ENCODE measurements around the gene MAP3K6. TPM values are rescaled to one million over a fixed set of nuclear protein-coding genes. Genes with fewer than 3 reads are reported as not detected.
A peak's percentile ranks its signal among the peaks of the same experiment; 100 is the strongest.

Gene MAP3K6
- total RNA-seq, 4 donors from 2014 or later, result 72.3 to 121 (median 76.9) TPM

DNA sequence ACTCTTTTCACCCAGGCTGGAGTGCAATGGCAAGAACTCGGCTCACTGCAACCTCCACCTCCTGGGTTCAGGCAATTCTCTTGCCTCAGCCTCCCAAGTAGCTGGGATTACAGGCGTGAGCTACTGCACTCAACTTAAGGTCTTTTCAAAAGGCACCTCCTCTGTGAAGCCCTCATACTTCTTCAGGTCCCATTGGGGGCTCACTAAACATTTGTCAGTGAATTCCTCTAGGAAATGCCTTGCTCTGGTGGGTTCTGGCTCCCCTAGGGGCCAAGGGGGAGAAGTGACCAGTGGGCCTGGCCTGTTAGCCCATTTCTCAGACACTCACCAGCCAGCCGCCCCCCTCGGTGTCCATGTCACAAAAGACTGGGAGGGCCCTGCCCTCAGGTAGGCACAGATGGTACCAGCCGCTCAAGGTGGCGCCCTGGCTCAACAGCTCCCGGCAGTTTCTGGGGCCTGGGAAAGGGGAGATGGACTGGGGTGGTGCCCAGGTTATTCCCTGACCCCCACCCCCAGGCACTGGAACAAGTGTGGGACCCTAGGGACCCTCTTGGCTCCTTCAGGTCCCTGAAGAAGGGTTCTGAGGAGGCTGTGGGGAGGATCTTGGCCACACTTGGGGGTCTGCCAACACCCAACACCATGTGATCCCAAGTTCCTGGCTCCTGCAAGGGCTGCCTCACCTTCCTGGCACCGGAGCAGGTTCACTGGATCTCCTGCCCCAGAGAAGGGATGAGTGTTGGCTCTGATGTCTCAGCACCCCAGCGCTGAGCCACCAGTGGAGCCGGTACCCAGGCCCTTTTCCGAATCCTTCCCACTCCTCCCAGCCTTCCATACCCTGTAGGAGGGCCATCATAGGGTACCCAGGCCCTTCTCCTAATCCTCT, 6.3 kb upstream of the MAP3K6 start:
- Histone ChIP-seq H3K36me3 (no peaks in the 10 kb centered on the region), H3K9me3 (no peaks in the 10 kb centered on the region), H3K27me3 (no peaks in the 10 kb centered on the region), H3K4me1 (peaks cover 22 to 55% (median 27%) of the 10 kb centered on the region in 3 donors), H3K4me3 (no peak overlapping the region), H3K27ac (peak overlapping the region in 2 of 4 donors; percentile 9 to 39)
- intact Hi-C loops (cut with DNase I), result no loop called here
- WGBS, 2 donors, result 37 to 72% methylated on average over 6 of the region's 11 CpGs
- TF ChIP-seq, protein P1, sequence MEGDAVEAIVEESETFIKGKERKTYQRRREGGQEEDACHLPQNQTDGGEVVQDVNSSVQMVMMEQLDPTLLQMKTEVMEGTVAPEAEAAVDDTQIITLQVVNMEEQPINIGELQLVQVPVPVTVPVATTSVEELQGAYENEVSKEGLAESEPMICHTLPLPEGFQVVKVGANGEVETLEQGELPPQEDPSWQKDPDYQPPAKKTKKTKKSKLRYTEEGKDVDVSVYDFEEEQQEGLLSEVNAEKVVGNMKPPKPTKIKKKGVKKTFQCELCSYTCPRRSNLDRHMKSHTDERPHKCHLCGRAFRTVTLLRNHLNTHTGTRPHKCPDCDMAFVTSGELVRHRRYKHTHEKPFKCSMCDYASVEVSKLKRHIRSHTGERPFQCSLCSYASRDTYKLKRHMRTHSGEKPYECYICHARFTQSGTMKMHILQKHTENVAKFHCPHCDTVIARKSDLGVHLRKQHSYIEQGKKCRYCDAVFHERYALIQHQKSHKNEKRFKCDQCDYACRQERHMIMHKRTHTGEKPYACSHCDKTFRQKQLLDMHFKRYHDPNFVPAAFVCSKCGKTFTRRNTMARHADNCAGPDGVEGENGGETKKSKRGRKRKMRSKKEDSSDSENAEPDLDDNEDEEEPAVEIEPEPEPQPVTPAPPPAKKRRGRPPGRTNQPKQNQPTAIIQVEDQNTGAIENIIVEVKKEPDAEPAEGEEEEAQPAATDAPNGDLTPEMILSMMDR (IDR thresholded peaks at IDR 0.05), result peak in 1 of 6 experiments; percentile 3
- no peak for TF ChIP-seq POLR2A (IDR thresholded peaks at IDR 0.05)
- no peak for DNase-seq

DNA sequence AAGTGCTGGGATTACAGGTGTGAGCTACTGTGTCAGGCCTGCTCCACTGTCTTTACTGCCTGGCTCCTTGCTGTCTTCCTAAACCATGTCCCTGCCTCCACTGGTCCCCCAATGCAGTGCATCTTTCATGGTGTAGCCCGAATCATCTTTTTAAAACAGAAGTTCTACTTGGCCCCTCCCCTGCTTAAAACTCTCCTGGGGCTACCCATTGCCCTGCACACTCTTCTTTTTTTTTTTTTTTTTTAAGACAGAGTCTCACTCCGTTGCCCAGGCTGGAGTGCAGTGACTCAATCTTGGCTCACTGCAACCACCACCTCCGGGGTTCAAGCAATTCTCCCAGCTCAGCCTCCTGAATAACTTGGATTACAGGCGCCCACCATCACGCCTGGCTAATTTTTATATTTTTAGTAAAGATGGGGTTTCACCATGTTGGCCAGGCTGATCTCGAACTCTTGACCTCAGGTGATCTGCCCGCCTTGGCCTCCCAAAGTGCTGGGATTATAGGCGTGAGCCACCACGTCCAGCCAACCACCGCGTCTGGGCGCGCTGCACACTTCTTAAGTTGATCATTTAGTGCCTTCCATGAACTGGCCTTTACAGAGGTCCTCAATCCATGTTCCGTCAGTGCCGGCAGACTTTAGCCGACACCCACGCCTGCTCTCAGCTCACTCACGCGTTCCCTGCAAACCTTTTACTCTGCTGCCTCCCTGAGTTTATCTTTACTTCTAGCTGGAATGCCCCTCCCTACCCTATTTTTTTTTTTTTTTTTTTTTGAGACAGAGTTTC, 5.5 kb upstream of the MAP3K6 start:
- Histone ChIP-seq H3K36me3 (no peaks in the 10 kb centered on the region), H3K27ac (no peak overlapping the region), H3K4me1 (peaks cover 30 to 55% (median 35%) of the 10 kb centered on the region in 3 donors), H3K9me3 (no peaks in the 10 kb centered on the region), H3K4me3 (no peak overlapping the region), H3K27me3 (no peaks in the 10 kb centered on the region)
- DNase-seq, result no peak
- TF ChIP-seq POLR2A (IDR thresholded peaks at IDR 0.05), result no peak
- TF ChIP-seq, protein P1 (IDR thresholded peaks at IDR 0.05), result no peak
- intact Hi-C loops (cut with DNase I), result no loop called here
- WGBS, 2 donors, result 56 to 68% methylated on average over 18 to 19 of the region's 19 CpGs

DNA sequence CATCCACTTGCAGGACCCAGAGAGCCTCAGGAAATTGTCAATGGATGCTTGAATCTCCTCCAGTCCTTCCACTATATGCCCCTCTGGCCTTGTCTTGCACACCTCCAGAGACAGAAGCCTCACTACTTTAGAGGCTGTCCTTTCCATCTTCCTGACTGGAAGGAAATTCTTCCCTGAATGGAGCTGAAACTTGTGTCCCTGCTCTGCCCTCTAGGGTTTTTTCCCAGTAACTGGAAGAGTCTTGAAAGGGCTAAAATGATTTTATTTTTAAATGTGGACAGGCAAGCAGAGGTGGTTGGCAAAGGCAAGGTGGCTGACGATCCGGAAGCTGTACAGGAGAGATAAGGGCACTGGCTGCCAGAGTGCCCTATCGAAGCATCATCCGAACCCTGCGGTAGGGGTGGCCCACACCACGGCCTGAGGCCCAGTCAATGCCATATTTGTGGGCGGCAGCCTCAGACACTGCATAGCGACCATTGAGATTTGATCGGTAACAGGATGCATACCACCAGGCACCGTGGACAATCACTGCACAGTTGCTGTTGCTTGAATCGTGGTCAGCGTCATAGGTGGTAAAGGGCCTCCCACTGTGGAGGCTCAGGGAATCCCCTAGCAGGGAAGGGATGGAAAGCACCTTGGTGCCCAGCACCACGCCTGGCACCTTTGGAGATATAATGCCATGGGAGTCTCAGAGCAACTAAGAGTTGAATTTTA, 2.3 kb upstream of the MAP3K6 start:
- H3K4me1 ChIP-seq, result peaks cover 46 to 71% (median 50%) of the 10 kb centered on the region in 3 donors
- TF ChIP-seq, protein P1 (IDR thresholded peaks at IDR 0.05), result peak in 1 of 6 experiments; percentile 41
- no peak for TF ChIP-seq POLR2A (IDR thresholded peaks at IDR 0.05)
- DNase-seq, result no peak
- no peaks in the 10 kb centered on the region for H3K27me3 ChIP-seq
- peak overlapping the region; percentile 51 to 100 (median 91) for H3K27ac ChIP-seq
- no peak overlapping the region for H3K4me3 ChIP-seq
- intact Hi-C loops (cut with DNase I), result no loop called here
- H3K36me3 ChIP-seq, result peaks cover 3 to 10% (median 8%) of the 10 kb centered on the region in 3 donors
- WGBS, 2 donors, result 40 to 53% methylated on average over 9 to 10 of the region's 13 CpGs
- H3K9me3 ChIP-seq, result no peaks in the 10 kb centered on the region

GRCh38 chr1:27367160-27367650, 444 bp upstream of the MAP3K6 start:
- 29 to 35% methylated on average over 2 to 4 of the region's 8 CpGs for WGBS, 2 donors

More at GRCh38 chr1:27367160-27367650, 444 bp upstream of the MAP3K6 start:
- Histone ChIP-seq H3K4me3 (peak overlapping the region; percentile 52 to 97 (median 78)), H3K36me3 (peaks cover 21 to 28% (median 27%) of the 10 kb centered on the region in 3 donors), H3K27ac (peak overlapping the region; percentile 96 to 100 (median 100)), H3K9me3 (no peaks in the 10 kb centered on the region), H3K27me3 (no peaks in the 10 kb centered on the region), H3K4me1 (peaks cover 44 to 61% (median 53%) of the 10 kb centered on the region in 3 donors)
- no peak for DNase-seq
- intact Hi-C loops (cut with DNase I), result no loop called here
- TF ChIP-seq POLR2A (IDR thresholded peaks at IDR 0.05), result no peak
- TF ChIP-seq, protein P1 (IDR thresholded peaks at IDR 0.05), result no peak

Data from esophagus squamous epithelium (tissue), 5 donors.